Measurements from ENCODE around the gene VILL.
"Not testable (repeated sequence)": the region's sequence is repeated elsewhere in the genome, so short reads cannot be mapped to it uniquely, and the experiment has no call there.

Gene VILL

GRCh38 chr3:37985637-37986320 lies 4.8 kb upstream of the VILL start:
- DNase-seq (ENCODE audit: low read depth in 1 of 2, low spot score in 1 of 2) = no peak

GRCh38 chr3:37986479-37987314 lies 3.9 kb upstream of the VILL start:
- DNase-seq (ENCODE audit: low read depth in 1 of 2, low spot score in 1 of 2) = no peak

- DNase-seq (ENCODE audit: low read depth in 1 of 2, low spot score in 1 of 2) = no peak
Observed at GRCh38 chr3:37987315-37987697, 3.3 kb upstream of the VILL start.

- no peak for DNase-seq (ENCODE audit: low read depth in 1 of 2, low spot score in 1 of 2)
Observed at GRCh38 chr3:37987751-37988179, 2.8 kb upstream of the VILL start.

GRCh38 chr3:37988376-37988775 lies 2.2 kb upstream of the VILL start:
- DNase-seq (ENCODE audit: low read depth in 1 of 2, low spot score in 1 of 2) = not testable (repeated sequence)

- no peak for DNase-seq (ENCODE audit: low read depth in 1 of 2, low spot score in 1 of 2)
Observed at GRCh38 chr3:37988931-37989525, 1.6 kb upstream of the VILL start.

- DNase-seq (ENCODE audit: low read depth in 1 of 2, low spot score in 1 of 2) = no peak
Observed at GRCh38 chr3:37989821-37990480, 635 bp upstream of the VILL start.

- no peak for DNase-seq (ENCODE audit: low read depth in 1 of 2, low spot score in 1 of 2)
Observed at GRCh38 chr3:37991109-37991508, 523 bp downstream of the VILL start.

GRCh38 chr3:37991823-37992222 lies 1.2 kb downstream of the VILL start:
- DNase-seq (ENCODE audit: low read depth in 1 of 2, low spot score in 1 of 2) = no peak

- DNase-seq (ENCODE audit: low read depth in 1 of 2, low spot score in 1 of 2) = no peak
Observed at GRCh38 chr3:37992271-37993066, 1.9 kb downstream of the VILL start.

GRCh38 chr3:37993067-37993455 lies 2.5 kb downstream of the VILL start:
- DNase-seq (ENCODE audit: low read depth in 1 of 2, low spot score in 1 of 2) = no peak

- no peak for DNase-seq (ENCODE audit: low read depth in 1 of 2, low spot score in 1 of 2)
Observed at GRCh38 chr3:37993460-37993819, 2.9 kb downstream of the VILL start.

GRCh38 chr3:37993820-37994638 lies 3.4 kb downstream of the VILL start:
- peak in 1 of 2 donors; percentile 44 for DNase-seq (ENCODE audit: low read depth in 1 of 2, low spot score in 1 of 2)

- no peak for DNase-seq (ENCODE audit: low read depth in 1 of 2, low spot score in 1 of 2)
Observed at GRCh38 chr3:37994639-37994972, 4.0 kb downstream of the VILL start.

- DNase-seq (ENCODE audit: low read depth in 1 of 2, low spot score in 1 of 2) = no peak
Observed at GRCh38 chr3:37995652-37996641, 5.4 kb downstream of the VILL start.

GRCh38 chr3:37996785-37997301 lies 6.3 kb downstream of the VILL start:
- peak; percentile 61 to 70 for DNase-seq (ENCODE audit: low read depth in 1 of 2, low spot score in 1 of 2)

- DNase-seq (ENCODE audit: low read depth in 1 of 2, low spot score in 1 of 2) = no peak
Observed at GRCh38 chr3:37997342-37997741, 6.8 kb downstream of the VILL start.

GRCh38 chr3:37997791-37998370 lies 7.3 kb downstream of the VILL start:
- DNase-seq (ENCODE audit: low read depth in 1 of 2, low spot score in 1 of 2) = no peak

Measured in activated T-helper 1 cell treated with anti-CD3 and anti-CD28 coated beads, Interleukin-2, amount 50 U/mL, for 16 hours (primary cell).